HG02938 (cell line): ENCODE data around the gene CNOT6.
A peak's percentile ranks its signal among the peaks of the same experiment; 100 is the strongest.
"Not testable (repeated sequence)": the region's sequence is repeated elsewhere in the genome, so short reads cannot be mapped to it uniquely, and the experiment has no call there.

Experiments
- ATAC-seq: cut with Tn5 transposase; IDR thresholded peaks from one replicate; pipeline ENCODE4 v1.9.1; 2021; ENCODE audit warnings: mild to moderate bottlenecking, moderate library complexity; ENCODE audit not compliant: unreplicated experiment

Gene CNOT6

GRCh38 chr5:180515974-180516373, 21.8 kb downstream of the CNOT6 start:
- ATAC-seq = not testable (repeated sequence)

DNA sequence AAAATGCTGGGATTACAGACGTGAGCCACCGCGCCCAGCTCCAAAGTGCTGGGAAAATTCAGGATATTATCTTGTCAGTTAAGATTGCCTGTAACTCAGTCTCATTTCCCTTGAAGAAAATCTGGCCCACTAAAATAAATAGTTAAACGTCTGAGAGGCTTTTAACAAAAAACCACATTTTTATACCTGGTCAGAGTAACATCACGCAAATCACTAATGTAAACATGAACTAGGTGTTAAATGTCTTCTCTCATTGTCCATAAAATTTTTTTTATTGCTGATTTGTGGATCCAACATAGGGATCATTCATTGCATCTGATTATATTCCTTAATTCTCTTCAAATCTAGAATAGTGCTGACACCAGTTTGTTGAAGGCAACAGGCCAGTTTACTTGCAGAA, 22.3 kb downstream of the CNOT6 start:
- no peak for ATAC-seq

- no peak for ATAC-seq
Observed at GRCh38 chr5:180519098-180519497, 24.9 kb downstream of the CNOT6 start.

- no peak for ATAC-seq
Observed at GRCh38 chr5:180521101-180521500, 26.9 kb downstream of the CNOT6 start.

DNA sequence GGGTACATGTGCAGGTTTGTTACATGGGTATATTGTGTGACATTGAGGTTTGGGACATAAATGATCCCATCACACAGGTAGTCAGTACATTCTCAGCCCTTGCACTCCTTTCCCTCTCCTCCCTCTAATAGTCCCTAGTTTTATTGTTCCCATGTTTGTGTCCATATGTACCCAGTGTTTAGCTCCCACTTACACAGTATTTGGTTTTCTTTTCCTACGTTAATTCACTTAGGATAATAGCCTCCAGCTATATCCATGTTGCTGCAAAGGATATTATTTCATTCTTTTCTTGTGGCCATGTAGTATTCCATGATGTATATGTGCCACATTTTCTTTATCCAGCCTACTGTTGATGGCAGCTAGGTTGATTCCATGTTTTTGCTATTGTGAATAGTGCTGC, 27.4 kb downstream of the CNOT6 start:
- no peak for ATAC-seq

GRCh38 chr5:180522330-180522729, 28.2 kb downstream of the CNOT6 start:
- ATAC-seq = no peak

DNA sequence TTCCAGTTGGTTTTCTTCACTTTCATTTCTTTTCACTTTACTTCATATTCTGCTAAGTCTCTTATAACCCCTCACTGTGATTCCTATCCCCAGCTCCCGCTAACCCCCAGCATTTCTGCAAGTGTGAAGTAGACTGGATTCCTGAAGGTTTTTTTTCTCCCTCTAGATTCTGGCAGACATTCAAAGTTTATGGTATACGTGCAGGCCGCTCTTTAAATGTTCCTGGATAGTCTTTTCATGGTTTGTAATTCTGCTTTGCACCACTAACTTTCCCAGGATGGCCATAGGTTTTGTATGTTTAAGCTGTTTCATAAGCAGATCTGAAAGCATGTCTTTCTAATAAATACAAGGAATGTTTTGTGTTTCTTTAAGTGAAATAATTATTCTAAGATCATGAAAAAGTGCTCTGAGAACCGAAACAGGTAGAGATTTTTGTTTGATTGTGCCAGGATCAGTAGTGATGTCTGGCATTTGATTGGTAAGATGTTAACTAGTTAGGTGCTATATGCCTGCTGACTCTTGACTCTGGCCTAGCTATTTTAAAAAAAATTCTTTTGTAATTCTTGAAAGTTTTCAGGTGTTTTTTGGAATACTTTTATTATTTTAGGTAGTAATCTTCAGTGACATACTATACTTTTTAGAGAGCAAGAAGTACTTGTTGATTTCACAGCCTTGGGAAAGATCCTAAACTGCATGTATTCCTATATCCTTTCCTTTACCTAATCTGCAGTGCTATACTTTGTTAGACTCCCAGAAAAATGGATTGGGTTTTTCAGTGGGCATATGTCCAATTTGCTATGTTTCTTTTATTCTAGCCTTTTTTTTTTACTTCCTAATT, 29.7 kb downstream of the CNOT6 start:
- ATAC-seq = no peak

- no peak for ATAC-seq
Observed at GRCh38 chr5:180525399-180525798, 31.2 kb downstream of the CNOT6 start.

DNA sequence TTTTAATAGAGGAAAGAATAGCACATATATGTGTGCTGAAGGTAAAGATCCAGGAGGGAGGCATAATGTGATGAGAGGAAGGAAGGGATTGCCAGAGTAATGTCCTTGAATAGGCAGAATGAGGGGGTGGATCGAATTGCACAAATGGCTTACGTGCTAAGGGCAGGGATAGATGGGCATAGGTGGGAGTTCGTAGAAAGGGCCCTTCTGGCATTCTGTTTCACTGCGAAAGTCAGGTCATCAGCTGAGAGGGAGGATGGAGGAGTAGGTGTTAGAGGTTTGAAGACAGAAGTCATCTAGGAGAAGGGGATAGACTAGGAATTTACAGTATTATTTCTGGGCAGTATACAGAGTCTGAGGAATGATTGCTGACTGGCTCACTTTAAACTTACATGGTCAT, 32.1 kb downstream of the CNOT6 start:
- no peak for ATAC-seq

DNA sequence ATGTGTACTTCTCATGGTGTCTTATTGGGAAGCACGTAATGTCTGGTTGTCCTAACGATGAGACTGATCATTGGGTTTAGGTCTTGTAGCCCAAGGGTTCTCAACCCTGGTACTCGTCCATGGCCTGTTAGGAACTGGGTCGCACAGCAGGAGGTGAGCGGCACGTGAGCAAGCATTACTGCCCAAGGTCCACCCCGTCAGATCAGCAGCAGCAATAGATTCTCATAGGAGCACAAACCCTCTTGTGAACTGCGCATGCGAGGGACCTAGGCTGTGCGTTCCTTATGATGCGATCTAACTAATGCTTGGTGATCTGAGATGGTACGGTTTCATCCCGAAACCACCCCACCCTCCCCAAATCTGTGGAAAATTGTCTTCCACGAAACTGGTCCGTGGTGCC, 33.5 kb downstream of the CNOT6 start:
- ATAC-seq = no peak

GRCh38 chr5:180531036-180531585, 36.9 kb downstream of the CNOT6 start:
- not testable (repeated sequence) for ATAC-seq

- ATAC-seq = no peak
Observed at GRCh38 chr5:180532268-180532667, 38.1 kb downstream of the CNOT6 start.

GRCh38 chr5:180533845-180534244, 39.7 kb downstream of the CNOT6 start:
- ATAC-seq = no peak

DNA sequence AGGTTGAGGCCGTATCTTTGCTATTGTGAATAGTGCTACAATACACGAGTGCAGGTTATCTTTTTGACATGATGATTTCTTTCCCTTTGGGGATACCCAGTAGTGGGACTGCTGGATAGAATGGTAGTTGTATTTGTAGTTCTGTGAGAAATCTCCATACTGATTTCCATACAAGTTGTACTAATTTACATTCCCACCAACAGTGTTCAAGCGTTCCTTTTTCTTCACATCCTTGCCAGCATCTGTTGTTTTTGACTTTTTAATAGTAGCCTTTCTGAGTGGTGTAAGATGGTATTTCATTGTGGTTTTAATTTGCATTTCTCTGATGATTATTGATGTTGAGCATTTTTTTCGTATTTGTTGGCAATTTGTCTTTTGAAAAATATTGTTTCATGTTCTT, 41.4 kb downstream of the CNOT6 start:
- no peak for ATAC-seq

DNA sequence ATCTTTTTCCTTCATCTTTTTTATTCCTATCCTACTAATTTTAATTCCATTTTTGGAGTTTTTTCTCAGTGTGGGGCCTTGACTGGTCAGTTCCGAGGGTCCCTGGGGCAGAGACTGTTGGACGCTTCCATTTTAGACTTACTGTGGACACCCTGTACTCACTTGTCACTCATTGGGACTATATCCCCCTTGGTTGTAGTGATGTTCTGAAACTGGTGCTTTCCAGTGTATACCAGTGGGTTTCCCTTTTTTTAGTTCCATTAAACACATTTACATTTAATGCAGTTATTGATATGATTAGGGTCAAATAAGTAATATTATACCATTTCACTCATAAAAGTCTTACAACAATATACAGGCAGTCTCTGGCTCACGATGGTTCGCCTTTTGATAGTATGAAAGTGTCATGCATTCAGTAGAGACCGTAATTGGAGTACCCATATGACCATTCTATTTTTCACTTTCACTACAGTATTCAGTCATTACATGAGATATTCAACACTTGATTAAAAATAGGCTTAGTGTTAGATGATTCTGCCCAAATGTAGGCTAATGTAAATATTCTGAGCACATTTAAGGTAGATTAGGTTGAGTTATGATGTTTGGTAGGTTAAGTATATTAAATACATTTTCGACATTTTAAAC, 46.0 kb downstream of the CNOT6 start:
- peak; percentile 95 for ATAC-seq

- ATAC-seq = no peak
Observed at GRCh38 chr5:180541710-180542109, 47.5 kb downstream of the CNOT6 start.

- no peak for ATAC-seq
Observed at GRCh38 chr5:180545248-180545647, 51.1 kb downstream of the CNOT6 start.

GRCh38 chr5:180548563-180548962, 54.4 kb downstream of the CNOT6 start:
- no peak for ATAC-seq

GRCh38 chr5:180553530-180553929, 59.4 kb downstream of the CNOT6 start:
- ATAC-seq = no peak

- no peak for ATAC-seq
Observed at GRCh38 chr5:180555168-180555921, 61.2 kb downstream of the CNOT6 start.

- no peak for ATAC-seq
Observed at GRCh38 chr5:180557217-180557809, 63.1 kb downstream of the CNOT6 start.
